Measurements from ENCODE around the gene CDT1. TPM values are rescaled to one million over a fixed set of nuclear protein-coding genes. Genes with fewer than 3 reads are reported as not detected.

CDT1 gene
- total RNA-seq, 1 experiment from 2014 or later: 39.9 TPM

DNA sequence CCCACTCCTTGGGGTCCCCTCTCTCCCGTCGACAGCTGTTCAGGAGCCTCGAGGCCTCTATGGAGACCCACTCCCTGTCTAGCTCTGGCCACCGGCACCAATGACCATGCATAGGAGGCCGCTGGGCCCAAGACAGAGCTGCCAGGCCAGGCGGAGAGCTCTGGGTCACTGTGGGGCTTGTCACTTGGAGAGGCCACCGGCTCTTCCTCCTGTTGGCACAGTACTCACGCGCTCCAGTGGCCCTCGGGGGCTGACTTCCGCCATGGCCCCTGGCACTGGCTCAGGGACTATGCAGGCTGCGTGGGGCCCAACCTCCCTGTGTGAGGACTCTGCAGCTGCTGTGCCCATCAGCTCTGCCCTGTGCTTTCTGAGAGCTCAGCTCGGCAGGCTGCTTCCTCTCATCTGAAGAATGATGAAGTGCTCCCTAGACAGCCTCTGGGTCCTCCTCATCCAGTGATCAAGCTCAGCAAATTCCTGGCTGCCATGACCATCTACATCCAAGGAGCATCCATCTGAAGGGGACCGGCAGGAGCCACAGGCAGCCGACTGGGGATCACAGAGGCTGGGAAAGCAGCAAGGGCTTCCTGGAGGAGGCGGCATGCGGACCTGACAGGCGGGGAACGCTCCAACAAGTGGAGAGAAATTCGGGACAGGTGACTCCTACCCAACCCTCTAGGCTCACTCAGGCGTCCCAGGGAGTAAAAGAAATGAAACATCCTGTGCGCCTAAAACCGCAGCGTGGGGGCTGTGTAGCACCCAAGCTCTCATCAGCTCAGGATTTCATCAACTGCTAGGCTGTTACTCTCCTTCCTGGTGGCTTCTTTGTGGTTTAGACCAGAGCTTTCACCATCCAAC, 36.4 kb downstream of the CDT1 start:
- Histone ChIP-seq H3K4me1 (ENCODE audit: control insufficient read depth, insufficient read depth, low read length) (no peaks in the 10 kb centered on the region), H3K27me3 (ENCODE audit: control insufficient read depth, insufficient read depth, low read length) (no peaks in the 10 kb centered on the region), H3K27ac (ENCODE audit: low read length) (no peak overlapping the region), H3K9me3 (ENCODE audit: control insufficient read depth, insufficient read depth, low read depth, low read length) (no peaks in the 10 kb centered on the region), H3K4me3 (ENCODE audit: low read depth in 2 of 2, low read length in 2 of 2) (no peak overlapping the region), H3K36me3 (ENCODE audit: control insufficient read depth, insufficient read depth, low read length) (peaks cover 2% of the 10 kb centered on the region; the same call in 1 of the 2 replicates)
- TF ChIP-seq, protein P1, sequence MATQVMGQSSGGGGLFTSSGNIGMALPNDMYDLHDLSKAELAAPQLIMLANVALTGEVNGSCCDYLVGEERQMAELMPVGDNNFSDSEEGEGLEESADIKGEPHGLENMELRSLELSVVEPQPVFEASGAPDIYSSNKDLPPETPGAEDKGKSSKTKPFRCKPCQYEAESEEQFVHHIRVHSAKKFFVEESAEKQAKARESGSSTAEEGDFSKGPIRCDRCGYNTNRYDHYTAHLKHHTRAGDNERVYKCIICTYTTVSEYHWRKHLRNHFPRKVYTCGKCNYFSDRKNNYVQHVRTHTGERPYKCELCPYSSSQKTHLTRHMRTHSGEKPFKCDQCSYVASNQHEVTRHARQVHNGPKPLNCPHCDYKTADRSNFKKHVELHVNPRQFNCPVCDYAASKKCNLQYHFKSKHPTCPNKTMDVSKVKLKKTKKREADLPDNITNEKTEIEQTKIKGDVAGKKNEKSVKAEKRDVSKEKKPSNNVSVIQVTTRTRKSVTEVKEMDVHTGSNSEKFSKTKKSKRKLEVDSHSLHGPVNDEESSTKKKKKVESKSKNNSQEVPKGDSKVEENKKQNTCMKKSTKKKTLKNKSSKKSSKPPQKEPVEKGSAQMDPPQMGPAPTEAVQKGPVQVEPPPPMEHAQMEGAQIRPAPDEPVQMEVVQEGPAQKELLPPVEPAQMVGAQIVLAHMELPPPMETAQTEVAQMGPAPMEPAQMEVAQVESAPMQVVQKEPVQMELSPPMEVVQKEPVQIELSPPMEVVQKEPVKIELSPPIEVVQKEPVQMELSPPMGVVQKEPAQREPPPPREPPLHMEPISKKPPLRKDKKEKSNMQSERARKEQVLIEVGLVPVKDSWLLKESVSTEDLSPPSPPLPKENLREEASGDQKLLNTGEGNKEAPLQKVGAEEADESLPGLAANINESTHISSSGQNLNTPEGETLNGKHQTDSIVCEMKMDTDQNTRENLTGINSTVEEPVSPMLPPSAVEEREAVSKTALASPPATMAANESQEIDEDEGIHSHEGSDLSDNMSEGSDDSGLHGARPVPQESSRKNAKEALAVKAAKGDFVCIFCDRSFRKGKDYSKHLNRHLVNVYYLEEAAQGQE (IDR thresholded peaks at IDR 0.05; ENCODE audit: insufficient read depth in 1 of 2, low read depth in 2 of 2, low read length in 1 of 2): no peak
- TF ChIP-seq POLR2AphosphoS5 (IDR thresholded peaks at IDR 0.05; ENCODE audit: low read depth, low read length): no peak
- TF ChIP-seq, protein P2, sequence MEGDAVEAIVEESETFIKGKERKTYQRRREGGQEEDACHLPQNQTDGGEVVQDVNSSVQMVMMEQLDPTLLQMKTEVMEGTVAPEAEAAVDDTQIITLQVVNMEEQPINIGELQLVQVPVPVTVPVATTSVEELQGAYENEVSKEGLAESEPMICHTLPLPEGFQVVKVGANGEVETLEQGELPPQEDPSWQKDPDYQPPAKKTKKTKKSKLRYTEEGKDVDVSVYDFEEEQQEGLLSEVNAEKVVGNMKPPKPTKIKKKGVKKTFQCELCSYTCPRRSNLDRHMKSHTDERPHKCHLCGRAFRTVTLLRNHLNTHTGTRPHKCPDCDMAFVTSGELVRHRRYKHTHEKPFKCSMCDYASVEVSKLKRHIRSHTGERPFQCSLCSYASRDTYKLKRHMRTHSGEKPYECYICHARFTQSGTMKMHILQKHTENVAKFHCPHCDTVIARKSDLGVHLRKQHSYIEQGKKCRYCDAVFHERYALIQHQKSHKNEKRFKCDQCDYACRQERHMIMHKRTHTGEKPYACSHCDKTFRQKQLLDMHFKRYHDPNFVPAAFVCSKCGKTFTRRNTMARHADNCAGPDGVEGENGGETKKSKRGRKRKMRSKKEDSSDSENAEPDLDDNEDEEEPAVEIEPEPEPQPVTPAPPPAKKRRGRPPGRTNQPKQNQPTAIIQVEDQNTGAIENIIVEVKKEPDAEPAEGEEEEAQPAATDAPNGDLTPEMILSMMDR (IDR thresholded peaks at IDR 0.05): no peak
- no peak for TF ChIP-seq TCF7L2 (IDR thresholded peaks at IDR 0.05; ENCODE audit: low read depth, low read length)
- TF ChIP-seq SIN3A (IDR thresholded peaks at IDR 0.05; ENCODE audit: borderline replicate concordance, insufficient read depth, low read depth, low read length): no peak
- CTCF ChIA-PET: interaction anchor here (0.6 kb wide), 1 partner anchor 40 kb away, joined by 3 read pairs; no protein-coding TSS in a partner anchor
- no peak for DNase-seq (ENCODE audit: low read depth, low spot score)
- intact Hi-C loops (cut with micrococcal nuclease; ENCODE audit: unreplicated experiment): no loop called here
- in situ Hi-C loops (cut with HindIII; ENCODE audit: low pct_unique_long_range_greater_than_20kb, low sequenced_read_pairs): no loop called here
- ATAC-seq: no peak
- POLR2A ChIA-PET: no interaction called here
- no TSS peak for BruUV-seq (replicated peaks)

DNA sequence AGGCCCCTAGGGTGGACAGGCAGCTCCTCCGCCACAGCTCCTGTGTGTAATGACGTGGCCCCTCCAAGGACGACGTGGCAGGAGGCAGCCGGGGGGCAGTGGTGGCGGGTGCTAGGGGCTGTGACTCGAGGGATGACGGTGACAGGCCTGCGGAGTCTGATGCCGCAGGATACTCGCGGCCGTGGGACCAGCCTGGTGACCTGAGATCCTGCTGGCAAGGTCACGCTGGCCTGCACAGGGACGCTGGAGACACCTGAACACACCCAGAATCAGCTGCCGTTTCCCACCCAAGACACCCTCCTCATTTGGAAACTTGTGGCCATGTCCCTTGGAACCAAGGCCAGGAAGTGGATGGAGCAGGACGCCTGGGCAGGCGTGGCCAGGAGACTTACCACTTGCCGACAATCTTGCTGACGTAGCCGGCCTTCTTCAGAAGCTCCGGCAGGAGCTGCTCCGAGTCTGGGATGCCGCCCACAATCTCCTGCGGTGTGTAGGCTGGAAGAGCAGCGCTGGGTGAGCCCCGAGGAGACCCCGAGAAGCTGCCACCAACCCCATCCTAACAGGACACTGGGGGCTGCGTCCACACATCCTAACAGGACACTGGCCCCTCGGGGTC, 37.1 kb downstream of the CDT1 start:
- Histone ChIP-seq H3K9me3 (ENCODE audit: control insufficient read depth, insufficient read depth, low read depth, low read length) (no peaks in the 10 kb centered on the region), H3K27me3 (ENCODE audit: control insufficient read depth, insufficient read depth, low read length) (no peaks in the 10 kb centered on the region), H3K4me3 (ENCODE audit: low read depth in 2 of 2, low read length in 2 of 2) (no peak overlapping the region), H3K27ac (ENCODE audit: low read length) (no peak overlapping the region), H3K4me1 (ENCODE audit: control insufficient read depth, insufficient read depth, low read length) (no peaks in the 10 kb centered on the region), H3K36me3 (ENCODE audit: control insufficient read depth, insufficient read depth, low read length) (peaks cover 2% of the 10 kb centered on the region; the same call in 1 of the 2 replicates)
- DNase-seq (ENCODE audit: low read depth, low spot score): no peak
- POLR2A ChIA-PET: no interaction called here
- TF ChIP-seq SIN3A (IDR thresholded peaks at IDR 0.05; ENCODE audit: borderline replicate concordance, insufficient read depth, low read depth, low read length): no peak
- TF ChIP-seq TCF7L2 (IDR thresholded peaks at IDR 0.05; ENCODE audit: low read depth, low read length): no peak
- TF ChIP-seq, protein P2 (IDR thresholded peaks at IDR 0.05): no peak
- TF ChIP-seq, protein P1 (IDR thresholded peaks at IDR 0.05; ENCODE audit: insufficient read depth in 1 of 2, low read depth in 2 of 2, low read length in 1 of 2): no peak
- no peak for ATAC-seq
- intact Hi-C loops (cut with micrococcal nuclease; ENCODE audit: unreplicated experiment): no loop called here
- CTCF ChIA-PET: interaction anchor here (0.6 kb wide), 1 partner anchor 39 kb away, joined by 3 read pairs; no protein-coding TSS in a partner anchor
- in situ Hi-C loops (cut with HindIII; ENCODE audit: low pct_unique_long_range_greater_than_20kb, low sequenced_read_pairs): no loop called here
- BruUV-seq (replicated peaks): no TSS peak
